HG03432 (cell line): Measurements from ENCODE around the gene RPS21.

ENCODE experiments used
- ATAC-seq: cut with Tn5 transposase; IDR thresholded peaks from one replicate; pipeline ENCODE4 v1.9.1; 2021; ENCODE audit warnings: mild to moderate bottlenecking, moderate library complexity; ENCODE audit not compliant: unreplicated experiment

Gene RPS21

DNA sequence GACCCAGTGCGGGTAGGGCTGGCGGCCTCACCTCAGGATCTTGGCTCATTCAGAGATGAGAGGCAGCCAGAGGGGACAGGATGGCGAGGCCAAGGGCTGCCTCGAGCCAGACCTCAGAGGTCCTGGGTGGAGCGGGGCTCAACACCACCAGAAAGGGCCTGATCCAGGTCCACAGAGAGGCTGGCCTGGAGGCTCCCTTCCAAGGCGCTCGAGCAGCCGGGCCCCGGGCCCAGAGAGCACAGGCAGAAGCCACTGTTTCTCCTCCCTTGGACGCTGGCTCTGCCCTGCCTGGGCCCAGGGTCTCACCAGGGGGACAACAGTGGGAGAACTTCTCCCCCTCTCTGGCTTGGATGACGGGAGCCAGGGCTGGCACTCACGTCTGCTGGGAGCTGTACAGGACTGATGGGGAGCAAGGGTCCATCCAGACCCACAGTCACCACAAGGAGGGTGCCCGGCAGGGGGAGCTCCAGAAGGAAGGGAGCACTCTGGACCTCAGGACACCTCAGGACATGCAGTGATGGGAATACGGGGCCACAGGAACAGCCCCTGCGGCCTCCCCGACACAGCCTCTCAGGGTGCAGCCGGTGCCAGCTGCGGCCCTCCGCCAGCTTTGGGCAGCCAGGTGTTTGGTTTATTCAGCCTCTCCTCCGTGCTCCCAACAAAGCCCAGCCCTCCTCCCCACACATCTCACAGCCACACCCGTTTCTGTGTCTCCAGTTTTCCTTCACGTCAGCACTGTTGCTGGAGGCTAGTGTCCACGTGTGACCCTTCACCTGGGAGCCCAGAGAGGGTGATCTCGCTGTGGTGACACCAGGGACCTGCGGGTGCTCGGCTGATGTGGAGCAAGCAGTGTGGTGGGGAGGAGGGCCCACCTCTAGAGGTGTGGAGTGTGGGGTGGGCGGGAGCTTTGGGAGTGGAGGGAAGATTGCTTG is 8.7 kb downstream of the RPS21 start:
- no peak for ATAC-seq

DNA sequence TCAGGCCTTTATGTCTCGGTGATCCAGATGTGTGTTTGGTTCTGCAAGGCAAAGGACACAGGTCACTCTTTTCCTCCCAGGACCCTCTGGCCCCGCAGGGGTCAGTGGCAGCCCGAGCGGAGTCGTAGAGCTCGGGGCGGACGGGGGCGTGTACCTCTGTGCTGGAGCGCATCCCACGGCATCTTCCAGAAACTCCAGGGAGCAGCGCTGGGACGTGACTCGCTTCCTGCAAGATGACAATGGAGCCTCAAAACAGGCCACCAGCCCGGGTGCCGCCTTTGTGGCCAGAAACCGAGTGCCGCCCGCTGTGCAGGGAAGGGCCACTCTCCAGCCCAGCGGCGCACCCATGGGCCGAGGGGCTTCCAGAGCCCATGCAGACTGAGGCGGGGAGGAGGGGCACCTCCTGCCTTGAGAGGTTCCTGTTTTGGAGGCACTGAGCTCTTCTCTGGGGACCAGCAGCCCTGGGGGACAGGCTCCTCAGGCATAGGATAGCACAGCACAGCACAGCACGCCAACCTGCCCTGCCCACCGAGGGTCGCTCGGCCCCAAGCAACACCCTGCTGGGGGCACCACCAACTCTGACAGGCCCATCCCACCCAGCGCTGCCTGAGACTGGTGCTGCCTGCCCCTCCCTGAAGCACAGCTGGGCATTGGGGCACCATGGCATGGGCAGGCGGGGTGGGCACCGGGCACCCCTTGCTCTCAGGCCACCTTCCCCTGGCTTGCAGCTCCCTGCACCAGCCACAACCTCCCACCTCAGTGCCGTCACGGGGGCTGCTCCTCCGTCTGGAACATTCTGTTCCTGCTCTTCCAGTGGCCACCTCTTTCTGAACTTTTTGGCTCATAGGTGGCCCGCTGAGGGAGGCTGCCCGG is 9.7 kb downstream of the RPS21 start:
- ATAC-seq = no peak

DNA sequence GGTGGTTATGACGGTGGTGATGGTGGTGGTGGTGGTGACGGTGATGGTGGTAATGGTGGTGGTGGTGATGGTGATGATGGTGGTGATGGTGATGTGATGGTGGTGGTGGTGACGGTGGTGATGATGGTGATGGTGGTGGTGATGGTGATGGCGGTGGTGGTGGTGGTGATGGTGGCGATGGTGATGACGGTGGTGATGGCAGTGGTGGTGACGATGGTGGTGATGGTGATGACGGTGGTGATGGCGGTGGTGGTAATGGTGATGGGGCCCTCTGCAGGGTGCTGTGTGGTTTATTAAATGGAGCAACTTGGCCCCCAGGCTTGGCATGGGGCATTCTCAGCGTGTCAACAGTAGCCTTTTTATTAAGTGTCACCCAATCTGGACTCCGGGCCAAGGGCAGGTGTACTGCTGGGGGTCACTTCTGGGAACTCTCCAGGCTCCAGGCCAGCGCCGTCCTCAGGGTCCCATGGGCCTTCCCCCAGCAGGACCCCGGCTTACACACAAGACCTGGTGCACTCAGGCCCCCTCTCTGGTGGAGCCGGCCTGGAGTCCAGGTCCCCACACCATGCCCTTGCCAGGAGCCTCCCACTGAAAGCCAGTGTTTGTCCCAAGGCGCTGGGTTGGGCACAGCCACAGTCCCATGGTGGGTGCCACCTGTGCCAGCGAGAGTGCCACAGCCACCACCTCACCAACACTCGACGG is 11.4 kb downstream of the RPS21 start:
- ATAC-seq = no peak

DNA sequence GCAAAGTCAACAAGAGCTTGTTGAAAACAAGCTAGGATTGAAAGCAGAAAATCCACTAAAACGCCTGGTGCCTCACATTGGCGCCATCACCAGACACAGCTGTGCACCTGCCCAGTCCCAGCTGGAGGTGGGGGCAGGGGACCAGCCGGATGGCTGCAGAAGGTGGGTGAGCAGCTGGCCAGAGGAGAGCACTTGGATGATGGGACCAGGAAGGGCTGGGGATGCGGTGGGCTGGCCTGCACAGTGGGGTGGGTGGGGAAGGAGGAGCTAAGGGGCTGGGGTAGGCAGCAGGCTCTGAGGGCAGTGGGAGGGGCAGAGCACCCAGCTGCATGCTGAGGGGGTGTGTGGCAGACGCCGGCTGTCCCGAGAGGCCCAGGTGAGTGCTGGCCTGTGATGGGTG is 13.1 kb downstream of the RPS21 start:
- ATAC-seq = no peak

DNA sequence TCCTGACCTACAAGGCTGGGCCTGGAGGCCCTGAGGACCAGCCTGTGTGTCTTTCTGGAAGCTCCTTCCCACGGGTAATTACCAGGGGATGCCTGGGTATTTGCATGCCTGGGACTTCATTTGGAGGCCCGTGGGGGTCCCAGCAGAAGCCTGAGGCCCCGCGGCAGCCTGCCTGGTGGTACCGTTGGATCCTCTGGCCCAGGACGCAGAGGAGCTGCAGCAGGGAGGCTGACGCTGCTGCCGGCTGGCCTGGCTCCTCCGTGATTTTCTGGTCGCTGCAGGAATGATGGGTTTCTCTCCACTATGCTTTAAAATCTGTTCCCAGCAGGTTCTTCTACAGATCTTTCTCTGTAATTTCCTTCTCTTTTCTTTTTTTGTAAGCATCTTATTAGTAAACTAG is 13.6 kb downstream of the RPS21 start:
- ATAC-seq = no peak

DNA sequence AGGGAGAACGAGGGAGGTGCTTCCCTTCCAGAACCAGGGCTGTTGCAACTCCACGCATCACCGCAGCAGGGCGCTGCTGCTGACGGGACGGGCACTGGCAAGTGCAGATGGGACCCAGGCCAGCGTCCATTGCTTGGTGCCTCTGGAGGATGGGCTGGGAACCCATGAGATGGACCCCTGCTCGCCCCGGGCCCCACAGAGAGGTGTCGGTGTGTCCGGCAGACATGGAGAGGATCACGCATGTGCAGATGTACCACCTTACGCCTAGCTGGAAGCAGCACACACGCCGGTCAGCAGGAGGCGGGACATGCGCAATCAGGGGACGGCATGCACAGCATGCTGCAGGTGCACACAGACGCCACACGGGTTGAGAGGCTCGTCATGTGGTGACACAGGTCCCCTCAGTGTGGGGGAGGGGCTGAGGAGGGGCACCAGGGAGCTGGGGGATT is 14.5 kb downstream of the RPS21 start:
- ATAC-seq = no peak

DNA sequence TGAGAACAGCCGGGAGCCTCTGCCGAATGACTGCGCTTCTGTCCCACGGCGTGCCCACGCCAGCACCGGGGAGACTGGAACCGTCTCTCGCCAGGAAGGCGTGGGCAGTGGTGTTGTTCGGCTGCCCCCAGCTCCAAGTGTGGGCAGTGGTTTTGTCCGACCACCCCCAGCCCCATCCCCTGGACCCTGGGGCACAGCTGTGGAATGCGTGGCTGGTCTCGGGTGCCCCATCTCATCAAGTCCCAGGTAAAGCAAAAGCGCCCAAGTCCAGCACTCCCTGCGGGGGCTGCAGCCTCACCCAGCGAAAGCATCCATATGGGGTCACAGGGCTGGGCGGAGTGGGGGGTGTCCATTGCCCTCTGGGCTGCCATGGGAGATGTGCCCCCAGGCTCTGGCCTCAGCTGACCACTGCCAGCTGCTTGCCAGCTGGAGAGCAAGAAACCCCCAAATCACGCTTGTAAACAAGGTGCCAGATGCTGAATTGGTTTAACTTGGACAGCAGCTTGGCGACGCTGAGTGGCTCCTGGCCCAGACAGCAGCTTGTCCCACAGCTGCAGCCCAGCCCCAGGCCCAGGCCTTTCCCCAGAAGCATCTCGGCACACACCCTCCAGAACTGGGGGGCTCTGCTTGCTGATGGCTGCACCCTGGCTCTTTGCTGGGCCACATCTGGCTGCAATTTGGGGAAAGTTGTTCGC is 15.7 kb downstream of the RPS21 start:
- no peak for ATAC-seq

DNA sequence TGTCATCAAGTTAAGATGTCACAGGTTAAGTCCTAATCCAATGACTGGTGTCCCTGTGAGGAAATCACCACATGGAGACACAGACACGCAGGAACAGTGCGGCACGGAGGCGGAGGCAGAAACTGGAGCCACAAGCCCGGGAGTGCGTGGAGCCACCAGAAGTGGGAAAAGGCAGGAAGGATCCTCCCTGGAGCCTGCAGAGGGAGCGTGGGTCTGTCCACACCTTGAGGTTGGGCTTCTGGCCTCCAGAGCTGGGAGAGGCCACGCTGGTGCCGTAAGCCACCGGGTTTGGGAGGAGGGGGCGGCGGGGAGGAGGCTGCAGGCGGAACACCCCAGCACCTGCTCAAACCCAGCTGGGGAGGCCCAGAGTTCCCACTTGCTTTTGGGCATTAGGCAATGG is 16.4 kb downstream of the RPS21 start:
- ATAC-seq = no peak

DNA sequence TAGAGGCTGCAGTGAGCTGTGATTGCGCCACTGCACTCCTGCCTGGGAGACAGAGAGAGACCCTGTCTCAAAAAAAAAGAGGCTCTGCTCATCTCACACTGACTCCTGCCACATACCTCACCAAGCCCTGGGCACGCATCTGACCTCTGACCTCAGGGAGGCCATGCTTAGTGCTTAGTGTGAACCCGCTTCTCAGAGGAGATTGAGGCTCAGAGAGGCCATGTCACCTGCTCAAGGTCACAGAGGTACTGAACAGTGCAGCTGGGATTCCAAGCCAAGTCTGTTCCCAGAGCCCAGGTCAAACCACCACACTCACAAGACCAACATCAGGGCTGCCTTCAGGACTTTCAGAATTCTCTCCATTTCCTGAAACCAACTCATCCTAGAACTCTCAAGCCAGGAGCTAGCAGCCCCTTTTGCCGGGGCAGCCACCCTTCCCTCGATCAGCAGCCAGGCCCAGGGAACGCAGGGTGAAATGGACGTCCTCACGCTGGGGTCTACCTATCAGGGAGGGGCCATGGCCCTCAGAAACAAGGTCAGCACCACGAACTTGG is 17.3 kb downstream of the RPS21 start:
- no peak for ATAC-seq

DNA sequence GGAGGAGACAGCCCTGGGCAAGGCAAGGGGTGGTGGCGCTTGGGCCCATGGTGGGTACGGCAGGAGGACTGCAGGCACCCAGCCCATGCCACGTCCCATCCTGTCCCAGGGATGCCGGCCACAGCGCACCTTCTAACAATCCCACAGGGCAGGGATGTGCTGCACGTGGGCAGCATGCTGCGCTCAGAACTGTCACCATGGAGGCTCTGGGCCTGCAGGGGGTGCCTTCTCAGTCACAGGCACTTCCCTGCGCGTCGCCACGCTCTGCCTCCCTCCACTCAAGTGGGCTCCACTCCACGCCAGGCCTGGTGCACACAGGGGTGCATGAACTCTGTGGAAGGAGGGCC is 17.8 kb downstream of the RPS21 start:
- no peak for ATAC-seq

DNA sequence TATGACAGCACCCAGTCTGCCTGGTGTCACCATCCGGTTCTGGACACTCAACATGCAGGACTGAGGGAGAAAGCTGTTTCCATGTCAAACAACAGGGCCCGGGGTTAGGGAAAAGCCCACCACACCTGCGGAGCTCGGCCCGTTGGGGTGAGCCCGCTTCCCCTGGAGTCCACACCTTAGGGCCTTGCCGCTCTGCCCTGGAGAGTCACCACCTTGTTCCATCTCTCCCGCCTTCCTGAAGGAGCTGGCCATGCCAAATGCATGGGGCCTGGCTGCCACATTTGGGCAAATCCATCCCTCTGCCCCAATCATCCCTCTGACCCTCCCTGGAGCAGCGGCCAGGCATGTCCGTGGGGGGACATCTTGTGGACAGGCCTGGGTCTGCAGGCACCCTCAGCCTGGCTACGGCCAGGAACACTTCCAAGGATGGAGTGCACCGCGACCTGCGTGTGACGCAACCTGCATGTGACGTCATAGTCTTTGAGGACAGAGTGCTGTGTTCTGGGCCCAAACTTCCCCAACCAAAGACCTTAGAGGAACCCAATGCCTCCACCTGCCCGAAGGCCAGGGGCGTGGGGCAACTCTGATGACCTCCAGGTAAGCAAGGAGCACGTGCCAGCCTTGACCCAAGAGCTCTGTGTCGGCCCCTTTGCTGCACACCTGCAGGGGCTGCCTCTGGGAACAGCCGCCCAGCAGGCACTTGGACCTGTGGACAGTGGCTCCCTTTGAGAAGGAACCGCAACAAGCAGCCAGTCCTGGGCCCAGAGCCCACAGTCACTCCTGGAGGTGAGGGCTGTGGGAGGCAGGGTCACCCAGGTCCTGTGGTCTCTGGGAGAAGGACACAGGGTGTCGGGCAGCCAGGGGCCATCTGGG is 18.4 kb downstream of the RPS21 start:
- no peak for ATAC-seq

DNA sequence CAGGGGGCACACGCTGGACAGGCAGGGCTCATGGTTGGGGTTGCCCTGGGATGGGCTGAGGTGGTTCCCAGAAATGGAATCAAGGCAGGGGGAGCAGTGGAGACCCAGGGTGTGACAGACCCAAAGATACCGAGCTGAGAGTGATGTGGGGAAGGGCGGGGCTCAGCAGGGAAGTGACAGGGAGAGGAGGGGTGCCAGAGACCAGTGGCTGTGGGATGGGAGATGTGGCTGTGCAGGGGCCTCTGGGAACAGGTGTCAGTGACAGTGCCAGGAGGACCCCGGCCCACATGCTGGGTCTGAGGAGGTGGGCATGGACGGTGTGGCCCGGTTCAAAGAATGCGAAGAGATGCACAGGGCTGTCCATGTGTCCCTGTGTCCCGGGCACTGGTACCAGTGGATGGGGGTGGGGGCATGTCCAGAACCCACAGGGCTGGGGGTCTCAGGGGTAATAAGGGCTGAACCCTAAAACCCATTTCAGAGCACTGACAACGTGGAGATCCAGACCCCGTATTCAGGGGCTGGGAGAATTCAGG is 19.1 kb downstream of the RPS21 start:
- no peak for ATAC-seq

DNA sequence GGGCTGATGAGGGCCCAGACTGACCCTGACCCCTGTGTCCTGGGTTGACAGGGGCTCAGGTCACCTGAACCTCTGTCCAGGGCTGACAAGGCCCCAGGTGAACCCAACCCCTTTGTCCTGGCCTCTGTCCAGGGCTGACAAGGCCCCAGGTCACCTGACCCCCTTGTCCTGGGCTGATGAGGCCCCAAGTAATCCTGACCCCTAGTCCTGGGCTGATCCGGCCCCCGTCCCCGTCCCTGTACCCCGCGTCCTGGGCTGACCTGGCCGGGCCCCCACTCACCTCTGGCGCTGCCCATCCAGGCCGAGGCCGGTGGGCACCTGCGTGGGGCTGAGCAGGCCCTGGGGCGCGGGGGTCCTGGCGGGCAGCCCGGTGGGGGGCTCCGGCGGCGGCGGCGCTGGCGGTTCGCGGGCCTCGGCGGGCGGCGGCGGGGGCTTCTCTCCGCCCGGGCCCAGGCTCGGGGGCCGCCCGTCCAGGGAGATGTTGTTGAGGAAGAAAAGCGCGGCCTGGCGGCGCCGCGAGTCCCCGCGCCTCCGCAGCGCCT is 19.8 kb downstream of the RPS21 start:
- peak; percentile 10 for ATAC-seq

DNA sequence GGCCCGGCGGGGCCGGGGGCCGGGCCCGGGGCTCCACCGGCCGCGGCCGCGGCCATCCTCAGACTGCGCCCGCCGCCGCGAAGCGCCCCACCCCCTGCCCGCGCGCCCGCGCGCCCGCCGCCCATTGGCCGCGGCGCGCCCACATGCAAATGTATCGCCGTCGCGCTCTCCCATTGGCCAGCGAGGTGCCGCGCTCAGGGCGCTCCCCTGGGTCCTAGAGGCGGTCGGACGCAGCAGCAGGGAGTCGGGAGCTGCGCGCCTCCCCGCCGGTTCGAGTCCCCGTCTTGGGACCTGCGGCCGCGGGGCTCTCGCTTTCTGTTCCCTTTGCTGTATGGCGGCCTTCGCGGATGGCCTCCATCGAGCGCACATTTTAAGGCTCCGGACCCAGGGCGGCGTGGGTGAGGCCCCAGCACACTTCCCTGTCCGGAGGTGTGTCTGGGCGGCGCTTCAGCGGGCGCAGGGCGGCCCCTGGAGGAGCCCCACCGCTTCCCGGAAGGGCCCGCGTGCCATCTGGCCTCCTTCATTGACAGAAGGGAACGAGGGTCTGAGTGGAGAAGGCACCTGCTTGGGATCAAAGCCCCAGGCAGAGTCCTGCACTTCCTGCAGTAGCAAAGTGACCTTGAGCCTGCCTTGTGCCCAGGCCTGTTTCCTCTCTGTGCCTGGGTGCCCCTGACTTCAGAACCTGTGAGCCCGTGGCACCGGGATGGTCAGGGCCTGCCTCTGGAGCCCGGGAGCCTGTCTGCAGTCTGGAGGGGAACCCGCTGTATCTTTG is 20.5 kb downstream of the RPS21 start, which contains the start of gene CABLES2:
TSS of gene CABLES2 (minus strand) at position 65 of the 772 bp plus-strand sequence. CDS start at position 56, 9 bp downstream.
- peak; percentile 83 for ATAC-seq

DNA sequence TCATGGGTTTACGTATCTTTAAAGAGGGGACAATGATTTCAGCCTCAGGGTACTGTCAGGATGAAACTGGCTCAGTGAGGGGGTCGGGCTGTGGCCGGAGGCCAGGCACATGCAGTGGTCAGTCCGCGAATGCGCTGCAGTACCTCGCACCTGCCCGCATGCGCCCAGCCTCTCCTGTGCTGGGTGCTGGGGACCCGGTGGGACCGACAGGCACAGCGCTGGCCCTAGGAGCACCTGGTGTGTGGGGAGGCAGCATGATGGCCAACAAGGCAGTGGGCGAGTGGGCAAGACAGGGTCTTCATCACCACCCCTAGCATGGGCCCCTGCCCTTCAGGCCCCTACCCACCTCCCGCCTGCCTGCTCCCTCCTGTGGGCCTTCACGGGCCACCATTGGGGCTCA is 21.2 kb downstream of the RPS21 start:
- no peak for ATAC-seq

DNA sequence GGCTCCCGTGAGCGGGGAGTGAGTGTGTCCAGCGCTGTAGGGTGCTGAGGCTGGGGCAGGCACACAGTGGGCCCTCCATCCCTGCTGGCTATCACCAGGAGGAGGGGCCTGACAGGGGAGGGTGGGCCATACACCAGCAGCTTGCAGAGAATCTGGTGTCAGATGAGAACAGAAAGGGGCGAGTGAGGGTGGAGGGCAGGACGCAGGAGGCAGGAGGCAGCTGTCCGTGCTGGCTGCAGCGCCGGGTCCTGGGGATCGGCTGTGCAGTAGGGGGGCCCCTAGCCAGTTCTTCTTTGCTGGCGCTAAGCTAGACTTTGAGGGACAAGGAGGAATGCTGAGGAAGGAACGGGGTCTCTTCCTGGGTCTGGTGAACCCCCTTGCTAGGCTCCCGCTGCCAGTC is 21.7 kb downstream of the RPS21 start:
- no peak for ATAC-seq

DNA sequence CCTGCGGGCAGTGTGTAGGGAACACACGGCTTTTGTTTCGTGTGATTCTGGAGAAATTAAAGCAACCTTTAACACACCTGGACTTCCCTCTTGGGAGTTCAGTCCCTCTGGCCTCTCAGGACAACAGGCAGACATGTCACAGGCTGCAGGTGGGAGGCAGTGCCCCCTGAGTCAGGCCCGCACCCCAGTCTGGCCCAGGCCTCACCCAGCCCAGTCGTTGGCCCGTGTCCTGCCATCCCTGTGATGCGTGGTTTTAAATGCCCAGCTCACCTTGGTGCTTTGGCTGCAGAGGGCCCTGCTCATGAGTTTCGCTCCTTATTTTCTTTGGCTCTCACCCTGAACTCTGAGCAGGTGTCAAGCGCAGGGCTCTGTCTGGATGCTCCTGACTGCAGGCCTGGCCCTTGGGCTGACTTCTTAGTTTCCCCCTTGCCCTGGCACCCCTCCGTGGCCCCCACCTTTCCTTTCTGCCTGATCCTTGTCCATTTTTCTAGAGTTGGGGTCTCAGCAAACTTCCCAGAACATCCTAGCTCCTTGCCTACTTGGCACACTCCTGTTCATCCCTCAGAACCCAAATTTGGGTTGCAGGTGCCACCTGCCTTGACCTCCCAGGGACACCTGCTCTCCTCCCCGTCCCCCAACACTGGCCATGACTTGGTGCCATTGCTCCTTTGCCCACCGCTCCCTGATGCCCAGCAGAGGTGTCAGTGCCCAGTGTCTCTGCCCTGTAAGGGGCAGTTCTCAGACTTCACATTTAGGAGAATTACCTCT is 22.4 kb downstream of the RPS21 start:
- no peak for ATAC-seq
